ENCODE results near the gene ITPA.

ITPA gene

DNA sequence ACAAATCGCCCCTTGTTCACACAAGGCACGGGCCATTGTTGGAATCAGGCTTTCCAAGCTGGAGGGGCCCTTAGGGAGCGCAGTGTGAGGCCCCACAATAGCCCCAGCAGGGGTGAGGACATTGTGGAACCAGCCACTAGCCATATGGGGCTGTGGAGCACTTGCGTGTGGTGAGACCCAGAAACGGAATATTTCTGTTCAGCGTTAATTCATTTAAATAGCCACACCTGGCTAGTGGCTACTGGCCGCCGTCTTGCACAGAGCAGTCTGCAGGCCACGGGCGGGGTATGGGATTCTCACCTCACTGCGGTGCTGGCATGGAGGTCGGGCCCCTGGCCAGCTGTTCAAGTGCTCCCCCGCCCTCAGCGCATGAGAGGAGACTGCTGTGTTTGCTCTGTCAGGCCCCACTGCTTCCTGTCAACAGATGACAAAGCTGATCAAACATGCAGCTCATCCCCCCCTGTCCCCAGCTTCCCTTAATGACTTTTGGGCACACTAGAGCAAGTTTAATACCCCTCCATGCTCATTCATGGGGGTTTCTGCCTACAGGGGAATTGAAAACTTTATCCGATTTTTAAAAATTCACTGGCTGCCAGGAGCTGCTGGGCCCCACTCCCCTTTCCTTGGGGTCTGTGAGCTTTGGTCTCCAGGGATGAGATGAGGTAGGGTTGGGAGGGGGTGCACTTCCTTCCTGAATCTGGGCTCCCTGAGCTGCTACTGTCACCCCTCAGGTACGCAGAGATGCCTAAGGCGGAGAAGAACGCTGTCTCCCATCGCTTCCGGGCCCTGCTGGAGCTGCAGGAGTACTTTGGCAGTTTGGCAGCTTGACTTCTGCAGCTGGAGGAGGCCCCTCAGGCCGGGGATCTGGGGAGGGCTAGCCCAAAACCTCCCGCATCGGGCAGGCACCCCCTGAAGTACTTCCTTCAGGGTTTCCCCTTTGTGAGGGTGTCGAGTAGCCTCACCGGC is 13.6 kb downstream of the ITPA start:
- no peak overlapping the region for H3K4me3 ChIP-seq (replicated peaks in 1 of 2; ENCODE audit: low read depth in 2 of 2, low read length in 2 of 2)
- DNase-seq (ENCODE audit: low read depth in 2 of 2): no peak
- TF ChIP-seq CTCF (IDR thresholded peaks at IDR 0.05; ENCODE audit: low read depth, low read length): no peak

- TF ChIP-seq CTCF (IDR thresholded peaks at IDR 0.05; ENCODE audit: low read depth, low read length): no peak
- H3K4me3 ChIP-seq (replicated peaks in 1 of 2; ENCODE audit: low read depth in 2 of 2, low read length in 2 of 2): no peak overlapping the region
- DNase-seq (ENCODE audit: low read depth in 2 of 2): no peak
Measured at GRCh38 chr20:3223651-3223993, 14.3 kb downstream of the ITPA start.

GRCh38 chr20:3223994-3224680 is 14.8 kb downstream of the ITPA start:
- DNase-seq (ENCODE audit: low read depth in 2 of 2): no peak
- TF ChIP-seq CTCF (IDR thresholded peaks at IDR 0.05; ENCODE audit: low read depth, low read length): no peak
- H3K4me3 ChIP-seq (replicated peaks in 1 of 2; ENCODE audit: low read depth in 2 of 2, low read length in 2 of 2): no peak overlapping the region

DNA sequence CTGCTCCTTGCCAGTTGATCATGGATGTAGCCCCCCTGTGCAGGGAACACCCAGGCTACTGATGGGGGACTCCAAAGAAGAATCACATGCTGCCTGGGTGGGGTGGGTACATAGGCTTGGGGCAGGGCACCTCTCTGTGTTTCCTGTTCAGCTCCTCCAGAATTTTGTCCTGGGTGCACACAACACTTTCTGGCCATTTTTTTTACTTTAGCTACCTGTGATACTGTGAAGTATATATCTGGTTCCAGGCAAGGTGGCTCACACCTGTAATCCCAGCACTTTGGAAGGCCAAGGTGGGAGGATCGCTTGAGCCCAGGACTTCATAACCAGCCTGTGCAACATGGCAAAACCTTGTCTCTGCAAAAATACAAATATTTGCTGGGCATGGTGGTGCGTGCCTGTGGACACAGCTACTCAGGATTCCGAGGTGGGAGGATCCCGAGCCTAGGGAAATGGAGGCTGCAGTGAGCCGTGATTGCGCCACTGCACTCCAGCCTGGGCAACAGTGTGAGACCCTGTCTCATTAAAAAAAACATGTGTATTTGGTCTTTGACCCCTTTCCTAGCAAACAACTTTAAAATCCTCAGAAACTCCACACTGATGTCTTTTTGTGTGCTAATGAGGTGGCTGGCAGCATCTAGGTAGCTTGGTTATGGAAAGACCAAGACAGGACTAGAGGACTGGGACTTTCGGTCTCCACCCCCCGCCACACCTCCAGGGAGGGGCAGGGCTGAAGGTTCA is 15.6 kb downstream of the ITPA start:
- DNase-seq (ENCODE audit: low read depth in 2 of 2): no peak
- no peak for TF ChIP-seq CTCF (IDR thresholded peaks at IDR 0.05; ENCODE audit: low read depth, low read length)
- no peak overlapping the region for H3K4me3 ChIP-seq (replicated peaks in 1 of 2; ENCODE audit: low read depth in 2 of 2, low read length in 2 of 2)

DNA sequence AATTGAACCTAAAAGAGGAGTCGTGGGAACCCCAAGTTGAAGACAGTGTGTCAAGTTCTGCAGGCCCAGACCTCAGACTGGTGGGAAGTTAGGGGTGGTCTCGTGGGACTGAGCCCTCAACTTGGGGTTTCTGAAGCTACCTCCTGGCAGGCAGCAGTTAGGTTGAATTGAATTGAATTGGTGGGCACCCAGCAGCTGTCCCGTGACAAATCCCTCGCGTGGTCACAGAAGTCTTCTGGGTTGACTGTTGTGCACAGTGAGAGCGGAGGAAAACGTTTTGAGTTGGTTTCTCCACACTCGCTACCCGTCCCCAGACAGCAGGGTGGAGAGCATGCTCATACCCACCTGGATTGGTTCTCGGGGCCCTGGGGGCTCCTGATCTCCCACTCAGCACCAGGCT is 16.8 kb downstream of the ITPA start:
- DNase-seq (ENCODE audit: low read depth in 2 of 2): no peak
- no peak for TF ChIP-seq CTCF (IDR thresholded peaks at IDR 0.05; ENCODE audit: low read depth, low read length)
- H3K4me3 ChIP-seq (replicated peaks in 1 of 2; ENCODE audit: low read depth in 2 of 2, low read length in 2 of 2): no peak overlapping the region

GRCh38 chr20:3226864-3227263 is 17.6 kb downstream of the ITPA start:
- DNase-seq (ENCODE audit: low read depth in 2 of 2): no peak
- no peak overlapping the region for H3K4me3 ChIP-seq (replicated peaks in 1 of 2; ENCODE audit: low read depth in 2 of 2, low read length in 2 of 2)
- no peak for TF ChIP-seq CTCF (IDR thresholded peaks at IDR 0.05; ENCODE audit: low read depth, low read length)

All from cardiac fibroblast (primary cell).